Lung (tissue), 16 donors: ENCODE results near the gene C10orf95. TPM values are rescaled to one million over a fixed set of nuclear protein-coding genes. Genes with fewer than 3 reads are reported as not detected.
A peak's percentile ranks its signal among the peaks of the same experiment; 100 is the strongest.
"Not testable (repeated sequence)": the region's sequence is repeated elsewhere in the genome, so short reads cannot be mapped to it uniquely, and the experiment has no call there.

Experiments used
- ATAC-seq: fragments of 200-7000 bp; cut with Tn5 transposase; one replicate; pipeline ENCODE4 v1.9.1; 2020; ENCODE audit warnings: moderate number of reproducible peaks; ENCODE audit not compliant: insufficient read depth, low FRiP score
- DNase-seq, 3 donors: peaks; one replicate each; pipeline ENCODE4 v3.0.0-alpha.2; 2013 to 2017
- H3K27ac ChIP-seq, 2 donors: one replicate each; pipeline ENCODE4 v1.5.1; 2013; ENCODE audit warnings: mild to moderate bottlenecking in 2 of 2, moderate library complexity in 2 of 2, control low read depth in 1 of 2, inconsistent platforms in 1 of 2, low read depth in 1 of 2, low read length in 1 of 2
- H3K27me3 ChIP-seq, 3 donors: one replicate each; pipeline ENCODE4 v1.5.1; 2013; ENCODE audit warnings: low read length in 2 of 3; ENCODE audit not compliant: control insufficient read depth in 3 of 3, insufficient read depth in 3 of 3
- H3K36me3 ChIP-seq, 4 donors: one replicate each; pipeline ENCODE4 v1.5.1; 2013; ENCODE audit warnings: low read length in 4 of 4, mild to moderate bottlenecking in 1 of 4, moderate library complexity in 1 of 4; ENCODE audit not compliant: control insufficient read depth in 4 of 4, insufficient read depth in 4 of 4
- H3K4me1 ChIP-seq, 5 donors: one replicate each; pipeline ENCODE4 v1.5.1; 2013; ENCODE audit warnings: low read length in 5 of 5, mild to moderate bottlenecking in 2 of 5, moderate library complexity in 1 of 5; ENCODE audit not compliant: control insufficient read depth in 5 of 5, insufficient read depth in 5 of 5
- H3K4me3 ChIP-seq: one replicate; pipeline ENCODE4 v1.5.1; 2013; ENCODE audit warnings: mild to moderate bottlenecking, control low read depth, moderate library complexity
- H3K9ac ChIP-seq, 2 donors: one replicate each; pipeline ENCODE4 v1.5.1; 2013; ENCODE audit warnings: low read length in 2 of 2, control low read depth in 1 of 2; ENCODE audit not compliant: insufficient read depth in 1 of 2
- H3K9me3 ChIP-seq, 4 donors: one replicate each; pipeline ENCODE4 v1.5.1; 2013; ENCODE audit warnings: low read length in 3 of 4, mild to moderate bottlenecking in 1 of 4, moderate library complexity in 1 of 4; ENCODE audit not compliant: control insufficient read depth in 4 of 4, insufficient read depth in 3 of 4
- CTCF ChIP-seq: IDR thresholded peaks from 2 replicates; pipeline ENCODE4 v1.5.1; 2012; ENCODE audit warnings: mild to moderate bottlenecking; ENCODE audit errors: control extremely low read depth, extremely low read depth
- WGBS, 2 donors: extraction: QIAGEN DNeasy Blood & Tissue Kit; methylation state at CpG; one replicate each; pipeline ENCODE4 v1.1.7; 2013; 5-methylcytosine and 5-hydroxymethylcytosine counted together
- long read RNA-seq, 5 donors: transcript quantifications; one replicate each; lab custom pipeline, GENCODE V29; 2026
- polyA plus RNA-seq, 2 donors: library from polyadenylated mRNA; stranded (reverse); fragments of 200-250 nt; gene quantifications; one replicate each; pipeline ENCODE4 v1.2.1, GENCODE V29; 2013
- total RNA-seq, 2 donors: library from RNA; depleted of rRNA in 1 of 2; stranded (reverse); fragments of >200 nt in 1 of 2; gene quantifications; one replicate each; pipeline ENCODE4 v1.2.1, GENCODE V29; 2014 to 2021
- donor health status: control.
- donor health status: control.
- donor health status: Bipolar disorder and iron deficiency.
- donor health status: healthy.
- donor health status: DM: yes; HTN: yes; CAD: no.

C10orf95 gene
- total RNA-seq (10 to 100 TPM in 1 of 2 donors, 1 to 10 TPM in 1; 6.0 to 20.4 TPM), polyA plus RNA-seq (1 to 10 TPM; 3.9 to 6.4 TPM)
- long read RNA-seq, donor 1, partial matches to known transcripts, result 0 of 12 reads
- long read RNA-seq, donor 1, other reads (novel, unspliced or antisense), result 9 of 12 reads
- long read RNA-seq, donor 2, result 0 reads
- long read RNA-seq, donor 3, partial matches to known transcripts, result 5 of 5 reads
- long read RNA-seq, donor 3, other reads (novel, unspliced or antisense), result 0 of 5 reads
- long read RNA-seq, donor 4, result 0 reads
- long read RNA-seq, donor 5, partial matches to known transcripts, result 0 of 15 reads
- long read RNA-seq, donor 5, other reads (novel, unspliced or antisense), result 14 of 15 reads

DNA sequence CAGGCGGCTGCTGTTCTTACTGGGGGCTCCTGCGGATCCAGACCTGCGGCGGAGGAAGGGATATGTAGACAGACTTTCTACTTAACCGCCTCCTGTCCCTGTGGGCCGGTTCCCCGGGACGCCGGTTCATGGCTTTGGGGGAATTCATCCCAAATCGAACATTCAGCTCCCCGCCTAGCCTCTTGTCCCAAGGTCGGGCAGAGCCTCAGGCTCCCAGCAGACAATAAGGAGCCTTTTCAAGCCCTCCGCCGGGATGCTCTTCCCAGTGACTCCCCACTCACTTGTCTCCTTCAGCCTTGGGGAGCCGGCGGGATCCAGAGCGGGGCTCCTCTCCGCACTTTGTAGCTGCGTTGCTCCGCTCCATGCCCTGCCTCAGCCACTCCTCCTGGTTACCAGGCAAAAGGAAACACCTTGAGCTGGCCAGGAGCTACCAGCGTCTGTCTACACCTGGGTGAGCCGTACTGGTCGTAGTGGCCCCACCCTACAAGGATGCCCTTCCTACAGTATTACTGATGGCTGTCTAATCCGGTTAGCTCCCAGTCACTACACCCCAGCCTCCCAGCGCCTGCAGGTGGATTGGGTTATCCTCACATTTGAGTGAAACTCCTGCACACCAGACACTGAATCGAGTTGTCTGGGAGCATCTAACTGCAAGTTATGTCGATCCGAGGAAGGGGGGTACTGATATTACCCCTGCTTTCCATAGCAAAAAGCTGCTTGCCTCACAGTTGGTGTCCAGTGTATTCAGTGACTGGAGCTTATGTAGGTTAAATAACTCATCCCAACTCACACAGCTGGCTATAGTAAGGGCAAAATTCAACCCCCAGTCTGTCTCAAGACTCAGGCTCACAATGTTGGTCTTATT lies at the start of gene C10orf95:
C10orf95 (minus strand) TSS at position 439 of the 865 bp plus-strand sequence. CDS start 450 bp downstream, outside the sequence.
- Histone ChIP-seq H3K4me1 (peaks cover 0 to 11% (median 2%) of the 10 kb centered on the region in 5 donors), H3K27ac (peak within 1 kb of the TSS; percentile 63 to 95), H3K9me3 (no peaks in the 10 kb centered on the region), H3K36me3 (peaks cover 0 to 2% (median 0%) of the 10 kb centered on the region in 4 donors), H3K4me3 (peak within 1 kb of the TSS; percentile 90), H3K27me3 (no peaks in the 10 kb centered on the region), H3K9ac (peak within 1 kb of the TSS; percentile 33 to 38)
- TF ChIP-seq CTCF, result no peak
- DNase-seq (no peak), ATAC-seq (no peak)
- 29% methylated on average over 28 of the region's 28 CpGs for WGBS, 2 donors

- H3K27ac ChIP-seq, DNase-seq, H3K9me3 ChIP-seq, H3K27me3 ChIP-seq, H3K9ac ChIP-seq, ATAC-seq, H3K36me3 ChIP-seq, H3K4me3 ChIP-seq: not testable (repeated sequence)
- WGBS, 2 donors, result 95% methylated on average over 13 of the region's 13 CpGs
- H3K4me1 ChIP-seq, result peaks cover 0 to 25% (median 8%) of the 10 kb centered on the region in 5 donors
These were observed 49.3 kb upstream of the C10orf95 start for GRCh38 chr10:102500686-102501085.

GRCh38 chr10:102499356-102499755 lies 48.0 kb upstream of the C10orf95 start:
- H3K9ac ChIP-seq, result no peak overlapping the region
- H3K27ac ChIP-seq, result no peak overlapping the region
- H3K4me1 ChIP-seq, result peaks cover 0 to 18% (median 6%) of the 10 kb centered on the region in 5 donors
- DNase-seq, result no peak
- H3K9me3 ChIP-seq, result no peaks in the 10 kb centered on the region
- H3K27me3 ChIP-seq, result no peaks in the 10 kb centered on the region
- no peak overlapping the region for H3K4me3 ChIP-seq
- peaks cover 0 to 4% (median 0%) of the 10 kb centered on the region in 4 donors for H3K36me3 ChIP-seq
- no peak for TF ChIP-seq CTCF
- WGBS, 2 donors, result 57 to 78% methylated on average over 3 of the region's 3 CpGs
- no peak for ATAC-seq

- 90 to 95% methylated on average over 1 of the region's 1 CpG for WGBS, 2 donors
- Histone ChIP-seq H3K9me3 (no peaks in the 10 kb centered on the region), H3K27me3 (no peaks in the 10 kb centered on the region), H3K4me3 (no peak overlapping the region), H3K27ac (no peak overlapping the region), H3K9ac (no peak overlapping the region), H3K4me1 (peaks cover 0 to 12% (median 10%) of the 10 kb centered on the region in 5 donors), H3K36me3 (peaks cover 0 to 5% (median 1%) of the 10 kb centered on the region in 4 donors)
- DNase-seq, result no peak
- no peak for ATAC-seq
- no peak for TF ChIP-seq CTCF
These were observed 46.2 kb upstream of the C10orf95 start for GRCh38 chr10:102497545-102497944.
